Hair follicle dermal papilla cell (primary cell): ENCODE data around the gene HELT. TPM values are rescaled to one million over a fixed set of nuclear protein-coding genes. Genes with fewer than 3 reads are reported as not detected.

Experiments
- total RNA-seq: library from RNA; depleted of rRNA; stranded (reverse); fragments of >200 nt; gene quantifications from 2 replicates; pipeline ENCODE4 v1.2.3, GENCODE V29; 2012

HELT gene
- not detected in 2 replicates for total RNA-seq

GRCh38 chr4:185017964-185018772 lies at the start of gene HELT:
Gene HELT (plus strand): TSS chr4:185018490. CDS start chr4:185018929, 439 bp downstream.

Other genes with a start within 250 kb of the HELT start
- 41.7 and 45.4 TPM in 2 replicates for gene ACSL1, start 192.5 kb upstream of the HELT start, total RNA-seq
- 6.4 and 6.8 TPM in 2 replicates for gene SLC25A4, start 124.8 kb downstream of the HELT start, total RNA-seq
- 42.5 and 49.2 TPM in 2 replicates for gene CFAP97, start 185.5 kb downstream of the HELT start, total RNA-seq
- gene SNX25, start 191.1 kb downstream of the HELT start, total RNA-seq, result 31.3 and 40.9 TPM in 2 replicates